Chondrocyte (in vitro differentiated cells): ENCODE measurements around the gene STIM1. TPM values are rescaled to one million over a fixed set of nuclear protein-coding genes. Genes with fewer than 3 reads are reported as not detected.
A peak's percentile ranks its signal among the peaks of the same experiment; 100 is the strongest.

Experiments used
- DNase-seq: peaks from one replicate; pipeline ENCODE4 v3.0.0; 2021; ENCODE audit warnings: mixed read lengths, low spot score
- H3K27ac Mint-ChIP-seq: one replicate; pipeline ENCODE4 v1.8.0; 2021; ENCODE audit warnings: mild to moderate bottlenecking, moderate library complexity, mixed read lengths; ENCODE audit not compliant: unreplicated experiment
- H3K27me3 Mint-ChIP-seq: 2 replicates; pipeline ENCODE4 v1.8.0; 2021; ENCODE audit warnings: low read depth, mixed read lengths
- H3K36me3 Mint-ChIP-seq: 2 replicates; pipeline ENCODE4 v1.8.0; 2021; ENCODE audit warnings: low read depth, mixed read lengths
- H3K4me1 Mint-ChIP-seq: 2 replicates; pipeline ENCODE4 v1.8.0; 2021; ENCODE audit warnings: low read depth, mild to moderate bottlenecking, mixed read lengths
- H3K4me3 Mint-ChIP-seq: one replicate; pipeline ENCODE4 v1.8.0; 2021; ENCODE audit warnings: mild to moderate bottlenecking, moderate library complexity, mixed read lengths; ENCODE audit not compliant: unreplicated experiment
- H3K9me3 Mint-ChIP-seq: 2 replicates; pipeline ENCODE4 v1.8.0; 2021; ENCODE audit warnings: low read depth, mixed read lengths
- CTCF ChIP-seq: fragments of 200-600 bp; sonication (generic); IDR thresholded peaks from 2 replicates; pipeline ENCODE4 v1.5.0; 2021; ENCODE audit warnings: antibody characterized with exemption, mild to moderate bottlenecking, moderate library complexity
- total RNA-seq: library from RNA; stranded (reverse); gene quantifications from 3 replicates; pipeline ENCODE4 v1.2.1, GENCODE V29; 2021

The STIM1 gene
- total RNA-seq, 1 donor from 2014 or later, result 50.7 TPM

- DNase-seq, result no peak
- H3K36me3 Mint-ChIP-seq, result no peaks in the 10 kb centered on the region
- no peak for TF ChIP-seq CTCF
- peak overlapping the region; percentile 71 for H3K27ac Mint-ChIP-seq
- H3K27me3 Mint-ChIP-seq, result no peaks in the 10 kb centered on the region
- no peak overlapping the region for H3K4me3 Mint-ChIP-seq
- H3K9me3 Mint-ChIP-seq, result no peaks in the 10 kb centered on the region
- H3K4me1 Mint-ChIP-seq, result peaks cover 15% of the 10 kb centered on the region
Measured at GRCh38 chr11:3880724-3881123, 25.3 kb downstream of the STIM1 start.

- Mint-ChIP-seq H3K27me3 (no peaks in the 10 kb centered on the region), H3K36me3 (peaks cover 2% of the 10 kb centered on the region), H3K4me1 (peaks cover 15% of the 10 kb centered on the region), H3K9me3 (no peaks in the 10 kb centered on the region), H3K27ac (no peak overlapping the region), H3K4me3 (no peak overlapping the region)
- DNase-seq, result no peak
- peak; percentile 25 for TF ChIP-seq CTCF
Measured at GRCh38 chr11:3882655-3883054, 27.2 kb downstream of the STIM1 start.

GRCh38 chr11:3885855-3886254, 30.4 kb downstream of the STIM1 start:
- Mint-ChIP-seq H3K9me3 (no peaks in the 10 kb centered on the region), H3K4me3 (no peak overlapping the region), H3K27ac (no peak overlapping the region), H3K27me3 (no peaks in the 10 kb centered on the region), H3K4me1 (peaks cover 3% of the 10 kb centered on the region), H3K36me3 (peaks cover 2% of the 10 kb centered on the region)
- DNase-seq, result no peak
- TF ChIP-seq CTCF, result no peak

- Mint-ChIP-seq H3K27ac (no peak overlapping the region), H3K27me3 (no peaks in the 10 kb centered on the region), H3K4me1 (no peaks in the 10 kb centered on the region), H3K9me3 (no peaks in the 10 kb centered on the region), H3K4me3 (no peak overlapping the region), H3K36me3 (peaks cover 2% of the 10 kb centered on the region)
- no peak for DNase-seq
- no peak for TF ChIP-seq CTCF
Measured at GRCh38 chr11:3886985-3887384, 31.5 kb downstream of the STIM1 start.

- no peak overlapping the region for H3K4me3 Mint-ChIP-seq
- H3K36me3 Mint-ChIP-seq, result peaks cover 2% of the 10 kb centered on the region
- H3K27me3 Mint-ChIP-seq, result no peaks in the 10 kb centered on the region
- H3K9me3 Mint-ChIP-seq, result no peaks in the 10 kb centered on the region
- H3K27ac Mint-ChIP-seq, result no peak overlapping the region
- peaks cover 4% of the 10 kb centered on the region for H3K4me1 Mint-ChIP-seq
- no peak for DNase-seq
- TF ChIP-seq CTCF, result no peak
Measured at GRCh38 chr11:3888876-3889275, 33.4 kb downstream of the STIM1 start.
